ENCODE results near the gene PPP1R14D. TPM values are rescaled to one million over a fixed set of nuclear protein-coding genes. Genes with fewer than 3 reads are reported as not detected.

PPP1R14D gene
- total RNA-seq, 1 experiment from 2014 or later, result not detected

DNA sequence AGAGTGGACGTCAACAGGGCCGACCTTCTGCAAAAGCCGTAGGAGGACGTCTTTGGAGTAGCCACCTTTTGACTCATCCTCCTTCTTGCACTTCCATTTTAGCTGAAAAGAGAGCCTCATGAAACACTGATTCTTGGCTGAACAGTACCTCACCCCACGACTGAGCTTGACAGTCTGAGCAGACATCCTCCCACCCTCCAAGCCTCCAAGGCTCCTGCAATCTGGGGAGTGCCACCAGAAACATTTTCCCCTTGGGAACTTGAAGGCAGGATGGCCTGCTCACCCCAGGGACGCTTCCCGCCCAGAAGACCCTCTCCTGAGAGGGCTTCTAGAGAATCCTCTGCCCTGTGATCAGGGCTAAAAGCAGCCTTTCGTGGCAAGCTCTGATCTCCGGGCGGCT is 53.5 kb downstream of the PPP1R14D start:
- no peak for TF ChIP-seq CTCF (conservative IDR thresholded peaks at IDR 0.05)

More for the DNA sequence above, 53.5 kb downstream of the PPP1R14D start:
- Histone ChIP-seq H2AK5ac (ENCODE audit: insufficient read length, low read length) (no peak overlapping the region), H2BK120ac (ENCODE audit: low read depth, low read length, poor library complexity, severe bottlenecking) (no peak overlapping the region), H3K4ac (ENCODE audit: low read depth, low read length) (no peak overlapping the region), H3K27ac (ENCODE audit: insufficient read length, low read depth, low read length) (no peak overlapping the region), H3K9me3 (ENCODE audit: control insufficient read depth, low read depth, low read length) (no peaks in the 10 kb centered on the region), H2BK5ac (ENCODE audit: insufficient read length, low read length) (no peak overlapping the region), H3K27me3 (ENCODE audit: insufficient read depth, low read length) (no peaks in the 10 kb centered on the region), H2BK20ac (ENCODE audit: low read depth, low read length, poor library complexity, severe bottlenecking) (no peak overlapping the region), H3K23me2 (ENCODE audit: insufficient read length, low read depth, low read length, poor library complexity, severe bottlenecking) (no peaks in the 10 kb centered on the region), H3K79me2 (ENCODE audit: insufficient read depth, low read length) (no peaks in the 10 kb centered on the region), H2BK15ac (ENCODE audit: low read depth, low read length) (no peak overlapping the region), H2BK12ac (ENCODE audit: insufficient read length, low read depth, low read length) (no peak overlapping the region), H2AFZ (ENCODE audit: low read length) (no peak overlapping the region), H3K23ac (ENCODE audit: insufficient read length, low read depth, low read length) (no peak overlapping the region), H4K5ac (ENCODE audit: insufficient read length, low read depth, low read length) (no peak overlapping the region), H4K8ac (replicated peaks; ENCODE audit: insufficient read length, low read depth, low read length) (no peak overlapping the region), H4K20me1 (ENCODE audit: control insufficient read depth, insufficient read depth, insufficient read length) (no peaks in the 10 kb centered on the region), H3K56ac (ENCODE audit: insufficient read length, low read depth, low read length) (no peak overlapping the region), H3T11ph (ENCODE audit: low read length) (no peak overlapping the region), H4K91ac (ENCODE audit: insufficient read length, low read depth, low read length) (no peak overlapping the region), H3K18ac (ENCODE audit: insufficient read length, low read depth, low read length) (no peak overlapping the region), H3K14ac (ENCODE audit: insufficient read depth, low read length) (no peak overlapping the region; the same call in 1 of the 2 replicates), H3K4me2 (ENCODE audit: insufficient read depth, insufficient read length, low read length) (no peak overlapping the region), H3K79me1 (ENCODE audit: insufficient read depth, low read depth, low read length, poor library complexity, severe bottlenecking) (no peaks in the 10 kb centered on the region), H3K4me1 (ENCODE audit: insufficient read depth, low read length) (no peaks in the 10 kb centered on the region), H3K9ac (ENCODE audit: extremely low read depth, insufficient read length, low read length) (no peak overlapping the region)
- Mint-ChIP-seq H3K36me3 (ENCODE audit: insufficient read depth in 1 of 3, low read depth in 3 of 3) (peaks cover 11 to 60% (median 41%) of the 10 kb centered on the region in 3 experiments; a peak in 6 of 7 replicates), H3K9me3 (no peaks in the 10 kb centered on the region), H3K27me3 (ENCODE audit: low read depth) (no peaks in the 10 kb centered on the region; the same call in 1 of the 2 replicates), H3K27ac (no peak overlapping the region), H3K4me3 (no peak overlapping the region), H3K4me1 (no peaks in the 10 kb centered on the region)
- no peak for DNase-seq
- no CpG with 5 or more reads among the region's 10 CpGs for WGBS (ENCODE audit: extremely low coverage, insufficient read length, low lambda C conversion rate)

Measured in H9 (cell line).